ENCODE measurements around the gene DLGAP1.

Gene DLGAP1

DNA sequence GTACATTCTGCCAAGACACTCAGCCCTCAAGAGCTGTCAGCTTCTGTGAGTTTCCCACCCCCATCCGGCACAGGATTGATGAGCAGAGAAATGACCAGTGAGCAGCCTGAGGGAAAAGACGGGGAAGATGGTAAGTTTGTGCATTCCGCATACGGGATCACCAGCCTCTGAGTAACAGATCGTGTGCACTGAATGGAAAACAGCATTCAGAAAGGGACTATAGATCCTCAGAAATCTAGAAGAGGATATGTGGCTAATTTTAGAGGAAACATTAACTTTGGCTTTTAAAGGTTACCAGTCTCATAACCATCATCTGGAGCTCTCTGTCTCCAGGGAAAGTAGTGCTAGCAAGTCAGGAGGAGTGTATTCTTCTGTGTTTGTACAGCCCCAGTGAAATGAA is 679.1 kb downstream of the DLGAP1 start:
- H3K4ac ChIP-seq (ENCODE audit: low read length): no peak overlapping the region
- H2BK12ac ChIP-seq (ENCODE audit: low read length): no peak overlapping the region
- peaks cover 0 to 2% (median 0%) of the 10 kb centered on the region in 3 experiments for H3K27me3 ChIP-seq (ENCODE audit: control insufficient read depth in 3 of 3, insufficient read depth in 3 of 3, low read depth in 1 of 3, low read length in 3 of 3)
- H2BK5ac ChIP-seq (ENCODE audit: low read length): no peak overlapping the region
- no peak overlapping the region for H3K14ac ChIP-seq (ENCODE audit: low read length)
- H2BK120ac ChIP-seq (ENCODE audit: low read depth, low read length): no peak overlapping the region
- no peak overlapping the region for H3K9ac ChIP-seq (ENCODE audit: low read depth, low read length, poor library complexity)
- no peak overlapping the region for H3K4me3 ChIP-seq (ENCODE audit: low read length in 2 of 2)
- no peak for DNase-seq (ENCODE audit: low spot score)
- no peak overlapping the region for H4K91ac ChIP-seq (ENCODE audit: low read depth, low read length, poor library complexity)
- peaks cover 0 to 1% of the 10 kb centered on the region in 2 donors for H3K4me1 ChIP-seq (ENCODE audit: control insufficient read depth in 2 of 2, insufficient read depth in 1 of 2, low read depth in 1 of 2, low read length in 2 of 2)
- no peak overlapping the region for H3K4me2 ChIP-seq (ENCODE audit: insufficient read depth, low read length, poor library complexity, severe bottlenecking)
- H2BK15ac ChIP-seq (ENCODE audit: low read length): no peak overlapping the region
- H4K8ac ChIP-seq (ENCODE audit: low read depth, low read length): no peak overlapping the region
- H3K9me3 ChIP-seq (replicated peaks in 1 of 2; ENCODE audit: control insufficient read depth in 2 of 2, insufficient read depth in 1 of 2, low read depth in 1 of 2, low read length in 2 of 2): no peaks in the 10 kb centered on the region
- no peak overlapping the region for H3K18ac ChIP-seq (ENCODE audit: low read length)
- H3K23ac ChIP-seq (ENCODE audit: low read depth, low read length, poor library complexity): no peak overlapping the region
- no peaks in the 10 kb centered on the region for H3K36me3 ChIP-seq (replicated peaks in 1 of 2; ENCODE audit: control insufficient read depth in 2 of 2, insufficient read depth in 2 of 2, low read length in 2 of 2)
- H2AFZ ChIP-seq (ENCODE audit: low read length): no peak overlapping the region
- no peak overlapping the region for H2AK5ac ChIP-seq (ENCODE audit: low read depth, low read length)
- H3K27ac ChIP-seq (replicated peaks; ENCODE audit: low read length): no peak overlapping the region
- WGBS, 2 donors (ENCODE audit: extremely low coverage in 2 of 2, insufficient read length in 2 of 2, insufficient replicate concordance in 1 of 2): no CpG with 5 or more reads among the region's 5 CpGs
- H3K79me1 ChIP-seq (ENCODE audit: low read depth, low read length): no peaks in the 10 kb centered on the region

DNA sequence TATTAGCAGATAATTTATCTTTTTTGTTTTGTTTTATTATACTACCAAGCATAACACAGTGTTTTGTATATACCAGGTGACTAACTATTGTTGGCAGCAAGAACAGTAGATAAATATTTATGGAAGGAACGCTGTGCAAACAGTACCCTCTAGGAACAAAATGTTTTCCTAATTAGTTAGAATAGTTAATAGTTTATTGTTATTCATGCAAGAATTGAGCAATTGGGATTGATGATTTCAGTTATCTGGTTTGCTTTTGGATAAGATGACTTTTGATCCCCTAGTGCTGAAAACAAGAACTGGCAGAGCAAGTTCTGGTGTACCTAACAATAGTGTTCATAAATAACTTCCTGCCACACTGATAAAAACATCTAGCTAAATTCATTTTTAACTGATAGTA is 681.8 kb downstream of the DLGAP1 start:
- no peak overlapping the region for H3K4me2 ChIP-seq (ENCODE audit: insufficient read depth, low read length, poor library complexity, severe bottlenecking)
- H3K23ac ChIP-seq (ENCODE audit: low read depth, low read length, poor library complexity): no peak overlapping the region
- no peak overlapping the region for H2BK5ac ChIP-seq (ENCODE audit: low read length)
- DNase-seq (ENCODE audit: low spot score): no peak
- H3K79me1 ChIP-seq (ENCODE audit: low read depth, low read length): no peaks in the 10 kb centered on the region
- H3K27me3 ChIP-seq (ENCODE audit: control insufficient read depth in 3 of 3, insufficient read depth in 3 of 3, low read depth in 1 of 3, low read length in 3 of 3): peaks cover 0 to 7% (median 0%) of the 10 kb centered on the region in 3 experiments
- H3K9ac ChIP-seq (ENCODE audit: low read depth, low read length, poor library complexity): no peak overlapping the region
- H2BK120ac ChIP-seq (ENCODE audit: low read depth, low read length): no peak overlapping the region
- no peak overlapping the region for H2BK15ac ChIP-seq (ENCODE audit: low read length)
- H3K27ac ChIP-seq (replicated peaks; ENCODE audit: low read length): no peak overlapping the region
- H3K36me3 ChIP-seq (replicated peaks in 1 of 2; ENCODE audit: control insufficient read depth in 2 of 2, insufficient read depth in 2 of 2, low read length in 2 of 2): no peaks in the 10 kb centered on the region
- no peaks in the 10 kb centered on the region for H3K9me3 ChIP-seq (replicated peaks in 1 of 2; ENCODE audit: control insufficient read depth in 2 of 2, insufficient read depth in 1 of 2, low read depth in 1 of 2, low read length in 2 of 2)
- no peak overlapping the region for H3K18ac ChIP-seq (ENCODE audit: low read length)
- H3K14ac ChIP-seq (ENCODE audit: low read length): no peak overlapping the region
- H2AFZ ChIP-seq (ENCODE audit: low read length): no peak overlapping the region
- H4K91ac ChIP-seq (ENCODE audit: low read depth, low read length, poor library complexity): no peak overlapping the region
- H2AK5ac ChIP-seq (ENCODE audit: low read depth, low read length): no peak overlapping the region
- no peak overlapping the region for H3K4me3 ChIP-seq (ENCODE audit: low read length in 2 of 2)
- H4K8ac ChIP-seq (ENCODE audit: low read depth, low read length): no peak overlapping the region
- peaks cover 0 to 6% of the 10 kb centered on the region in 2 donors for H3K4me1 ChIP-seq (ENCODE audit: control insufficient read depth in 2 of 2, insufficient read depth in 1 of 2, low read depth in 1 of 2, low read length in 2 of 2)
- H2BK12ac ChIP-seq (ENCODE audit: low read length): no peak overlapping the region
- no CpG with 5 or more reads among the region's 1 CpG for WGBS, 2 donors (ENCODE audit: extremely low coverage in 2 of 2, insufficient read length in 2 of 2, insufficient replicate concordance in 1 of 2)
- no peak overlapping the region for H3K4ac ChIP-seq (ENCODE audit: low read length)

DNA sequence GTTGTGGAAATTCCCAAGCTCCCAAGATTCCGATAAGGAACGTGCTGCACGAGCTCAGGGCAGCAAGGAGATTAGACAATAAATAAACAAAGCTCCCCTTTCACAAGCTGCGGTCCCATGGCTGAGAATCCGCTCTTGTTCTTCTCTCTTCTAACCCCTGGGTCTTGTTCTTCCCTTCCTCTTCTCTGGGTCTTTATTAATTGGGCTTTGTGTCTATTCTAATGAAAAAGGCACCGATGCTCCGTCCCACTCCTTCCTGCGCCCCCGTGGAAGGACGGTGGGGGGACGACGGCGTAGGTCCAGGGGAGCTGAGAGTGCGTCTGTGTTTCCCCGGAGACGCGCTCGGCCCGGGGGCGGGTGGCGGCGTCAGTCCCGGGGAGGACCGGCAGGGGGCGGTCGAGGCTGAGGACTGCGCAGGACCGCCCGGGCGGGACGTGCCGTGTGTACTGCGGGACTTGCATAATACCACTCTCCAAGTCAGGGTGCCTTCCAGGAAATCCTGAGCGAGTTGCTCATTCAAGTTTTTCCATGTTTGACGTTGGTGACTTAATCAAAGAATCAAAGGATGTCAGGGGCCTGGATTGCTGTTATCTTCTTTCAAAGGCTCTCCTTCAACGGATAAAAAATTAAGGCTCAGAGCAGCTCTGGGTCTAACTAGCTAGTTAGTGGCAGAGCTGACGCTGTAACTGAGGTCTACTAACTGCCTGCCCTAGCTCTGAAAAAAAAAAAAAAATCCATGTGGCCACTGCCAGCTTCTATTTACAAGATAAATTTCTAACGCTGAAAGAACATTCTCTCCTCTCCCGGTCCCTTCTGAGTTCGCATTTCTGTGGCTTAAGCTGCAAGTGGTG is 683.8 kb downstream of the DLGAP1 start:
- Histone ChIP-seq H3K27ac (replicated peaks; ENCODE audit: low read length) (peak overlapping the region; percentile 66), H3K18ac (ENCODE audit: low read length) (peak overlapping the region; percentile 53), H4K91ac (ENCODE audit: low read depth, low read length, poor library complexity) (no peak overlapping the region), H3K23ac (ENCODE audit: low read depth, low read length, poor library complexity) (peak overlapping the region; percentile 61), H2BK120ac (ENCODE audit: low read depth, low read length) (no peak overlapping the region), H2BK15ac (ENCODE audit: low read length) (no peak overlapping the region), H3K4me2 (ENCODE audit: insufficient read depth, low read length, poor library complexity, severe bottlenecking) (peak overlapping the region; percentile 77), H3K36me3 (replicated peaks in 1 of 2; ENCODE audit: control insufficient read depth in 2 of 2, insufficient read depth in 2 of 2, low read length in 2 of 2) (no peaks in the 10 kb centered on the region), H2BK12ac (ENCODE audit: low read length) (no peak overlapping the region), H3K27me3 (ENCODE audit: control insufficient read depth in 3 of 3, insufficient read depth in 3 of 3, low read depth in 1 of 3, low read length in 3 of 3) (peaks cover 0 to 7% (median 0%) of the 10 kb centered on the region in 3 experiments), H3K9ac (ENCODE audit: low read depth, low read length, poor library complexity) (no peak overlapping the region), H3K9me3 (replicated peaks in 1 of 2; ENCODE audit: control insufficient read depth in 2 of 2, insufficient read depth in 1 of 2, low read depth in 1 of 2, low read length in 2 of 2) (no peaks in the 10 kb centered on the region), H3K79me1 (ENCODE audit: low read depth, low read length) (no peaks in the 10 kb centered on the region), H4K8ac (ENCODE audit: low read depth, low read length) (no peak overlapping the region), H2AFZ (ENCODE audit: low read length) (peak overlapping the region; percentile 82), H3K4me3 (ENCODE audit: low read length in 2 of 2) (peak overlapping the region; percentile 29 to 67), H3K4me1 (ENCODE audit: control insufficient read depth in 2 of 2, insufficient read depth in 1 of 2, low read depth in 1 of 2, low read length in 2 of 2) (peaks cover 0 to 6% of the 10 kb centered on the region in 2 donors), H3K4ac (ENCODE audit: low read length) (no peak overlapping the region), H2AK5ac (ENCODE audit: low read depth, low read length) (no peak overlapping the region), H3K14ac (ENCODE audit: low read length) (no peak overlapping the region), H2BK5ac (ENCODE audit: low read length) (no peak overlapping the region)
- peak; percentile 83 for DNase-seq (ENCODE audit: low spot score)
- no CpG with 5 or more reads among the region's 40 CpGs for WGBS, 2 donors (ENCODE audit: extremely low coverage in 2 of 2, insufficient read length in 2 of 2, insufficient replicate concordance in 1 of 2)

DNA sequence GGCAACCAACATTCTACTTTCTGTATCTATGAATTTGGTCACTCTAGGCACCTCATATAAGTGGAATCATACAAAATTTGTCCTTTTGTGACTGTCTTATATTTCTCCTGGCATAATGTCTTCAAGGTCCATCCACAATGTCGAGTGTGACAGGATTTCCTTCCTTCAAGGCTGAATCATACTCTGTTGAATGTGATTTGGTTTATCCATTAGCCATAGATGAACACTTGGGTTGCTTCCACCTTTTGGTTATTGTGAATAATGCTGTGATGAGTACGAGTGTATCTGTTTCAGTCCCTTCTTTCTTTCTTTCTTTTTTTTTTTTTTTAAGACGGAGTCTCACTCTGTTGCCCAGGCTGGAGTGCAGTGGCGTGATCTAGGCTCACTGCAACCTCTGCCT is 693.8 kb downstream of the DLGAP1 start:
- Histone ChIP-seq H4K91ac (ENCODE audit: low read depth, low read length, poor library complexity) (no peak overlapping the region), H3K36me3 (replicated peaks in 1 of 2; ENCODE audit: control insufficient read depth in 2 of 2, insufficient read depth in 2 of 2, low read length in 2 of 2) (no peaks in the 10 kb centered on the region), H2AFZ (ENCODE audit: low read length) (no peak overlapping the region), H3K27ac (replicated peaks; ENCODE audit: low read length) (no peak overlapping the region), H3K4me2 (ENCODE audit: insufficient read depth, low read length, poor library complexity, severe bottlenecking) (no peak overlapping the region), H3K79me1 (ENCODE audit: low read depth, low read length) (no peaks in the 10 kb centered on the region), H3K18ac (ENCODE audit: low read length) (no peak overlapping the region), H2BK5ac (ENCODE audit: low read length) (no peak overlapping the region), H3K4ac (ENCODE audit: low read length) (no peak overlapping the region), H3K27me3 (ENCODE audit: control insufficient read depth in 3 of 3, insufficient read depth in 3 of 3, low read depth in 1 of 3, low read length in 3 of 3) (no peaks in the 10 kb centered on the region), H3K23ac (ENCODE audit: low read depth, low read length, poor library complexity) (no peak overlapping the region), H2BK120ac (ENCODE audit: low read depth, low read length) (no peak overlapping the region), H4K8ac (ENCODE audit: low read depth, low read length) (no peak overlapping the region), H2AK5ac (ENCODE audit: low read depth, low read length) (no peak overlapping the region), H3K4me3 (ENCODE audit: low read length in 2 of 2) (no peak overlapping the region), H3K9me3 (replicated peaks in 1 of 2; ENCODE audit: control insufficient read depth in 2 of 2, insufficient read depth in 1 of 2, low read depth in 1 of 2, low read length in 2 of 2) (peaks cover 0 to 2% of the 10 kb centered on the region in 2 donors), H3K9ac (ENCODE audit: low read depth, low read length, poor library complexity) (no peak overlapping the region), H3K4me1 (ENCODE audit: control insufficient read depth in 2 of 2, insufficient read depth in 1 of 2, low read depth in 1 of 2, low read length in 2 of 2) (no peaks in the 10 kb centered on the region), H2BK15ac (ENCODE audit: low read length) (no peak overlapping the region), H2BK12ac (ENCODE audit: low read length) (no peak overlapping the region), H3K14ac (ENCODE audit: low read length) (no peak overlapping the region)
- no CpG with 5 or more reads among the region's 4 CpGs for WGBS, 2 donors (ENCODE audit: extremely low coverage in 2 of 2, insufficient read length in 2 of 2, insufficient replicate concordance in 1 of 2)
- DNase-seq (ENCODE audit: low spot score): no peak

All from neuronal stem cell (in vitro differentiated cells).